Caco-2 (cell line): ENCODE data around the gene POLDIP3. TPM values are rescaled to one million over a fixed set of nuclear protein-coding genes. Genes with fewer than 3 reads are reported as not detected.
"Not testable (repeated sequence)": the region's sequence is repeated elsewhere in the genome, so short reads cannot be mapped to it uniquely, and the experiment has no call there.

ENCODE experiments used
- BruUV-seq: library from RNA; stranded (reverse); fragments of 400-500 nt; replicated peaks from 2 replicates; lab custom pipeline; 2021; lab: Mats Ljungman, UMichigan
- CTCF ChIA-PET: fragments of 300-600 bp; sonication (Branson Sonifier 250); formaldehyde crosslinking; loops from one replicate; lab custom pipeline; 2022; ENCODE audit warnings: antibody characterized with exemption; lab: Charles Lee
- POLR2A ChIA-PET: fragments of 300-600 bp; sonication (Branson Sonifier 250); formaldehyde crosslinking; loops from one replicate; lab custom pipeline; 2022; ENCODE audit warnings: antibody characterized with exemption; lab: Charles Lee
- DNase-seq, 2 experiments: peaks; one replicate each; pipeline versions ENCODE4 v3.0.0 to v3.0.0-alpha.2; 2020 to 2022
- H3K27me3 ChIP-seq: replicated peaks from 2 replicates; pipeline ENCODE4 v1.6.0; 2011; ENCODE audit warnings: low read length; ENCODE audit not compliant: control insufficient read depth, insufficient read depth
- H3K36me3 ChIP-seq: 2 replicates; pipeline ENCODE4 v1.5.1; 2011; ENCODE audit warnings: low read length; ENCODE audit not compliant: control insufficient read depth, insufficient read depth
- H3K4me1 ChIP-seq: fragments of 250-450 bp; sonication (Bioruptor Pico); 2 replicates; pipeline ENCODE4 v1.5.1; 2020; ENCODE audit warnings: mild to moderate bottlenecking
- H3K4me3 ChIP-seq: 2 replicates; pipeline ENCODE4 v1.5.1; 2011; ENCODE audit warnings: low read depth, mild to moderate bottlenecking, control low read depth, low read length
- H3K9me3 ChIP-seq: fragments of 250-450 bp; sonication (Bioruptor Pico); 2 replicates; pipeline ENCODE4 v1.5.1; 2020; ENCODE audit warnings: mild to moderate bottlenecking, moderate library complexity
- H3K27ac Mint-ChIP-seq: one replicate; pipeline ENCODE4 v1.8.0; 2022; ENCODE audit warnings: mixed read lengths; ENCODE audit not compliant: unreplicated experiment
- H3K27me3 Mint-ChIP-seq: one replicate; pipeline ENCODE4 v1.8.0; 2022; ENCODE audit warnings: mixed read lengths; ENCODE audit not compliant: insufficient read depth, unreplicated experiment
- H3K36me3 Mint-ChIP-seq: one replicate; pipeline ENCODE4 v1.8.0; 2022; ENCODE audit warnings: mild to moderate bottlenecking, mixed read lengths; ENCODE audit not compliant: insufficient read depth, unreplicated experiment
- H3K4me1 Mint-ChIP-seq: one replicate; pipeline ENCODE4 v1.8.0; 2022; ENCODE audit warnings: low read depth, mixed read lengths; ENCODE audit not compliant: unreplicated experiment
- H3K4me3 Mint-ChIP-seq: one replicate; pipeline ENCODE4 v1.8.0; 2022; ENCODE audit warnings: mild to moderate bottlenecking, moderate library complexity, mixed read lengths; ENCODE audit not compliant: unreplicated experiment
- H3K9me3 Mint-ChIP-seq: one replicate; pipeline ENCODE4 v1.8.0; 2022; ENCODE audit warnings: mixed read lengths; ENCODE audit not compliant: unreplicated experiment
- intact Hi-C: fragments of 100-400 bp; cut with micrococcal nuclease; formaldehyde crosslinking; loops from one replicate; pipeline ENCODE4 v1.10.0; 2022; ENCODE audit not compliant: unreplicated experiment
- total RNA-seq: library from RNA; stranded (reverse); gene quantifications from 2 replicates; pipeline ENCODE4 v1.2.3, GENCODE V29; 2022
- TF ChIP-seq, protein P1 (sequence below), 2 experiments: fragments of 200-600 bp in 1 of 2; IDR thresholded peaks; 1 replicate in 1 of 2; 2 replicates in 1 of 2; pipeline versions ENCODE4 v1.5.1 to v1.8.0; 2011 to 2022; ENCODE audit warnings: antibody characterized with exemption in 1 of 2, control low read depth in 1 of 2, inconsistent platforms in 1 of 2, low read depth in 1 of 2, low read length in 1 of 2, mild to moderate bottlenecking in 1 of 2, moderate library complexity in 1 of 2; ENCODE audit not compliant: insufficient read depth in 1 of 2, severe bottlenecking in 1 of 2, unreplicated experiment in 1 of 2

POLDIP3 gene
- total RNA-seq, 1 experiment from 2014 or later: 70.8 TPM

DNA sequence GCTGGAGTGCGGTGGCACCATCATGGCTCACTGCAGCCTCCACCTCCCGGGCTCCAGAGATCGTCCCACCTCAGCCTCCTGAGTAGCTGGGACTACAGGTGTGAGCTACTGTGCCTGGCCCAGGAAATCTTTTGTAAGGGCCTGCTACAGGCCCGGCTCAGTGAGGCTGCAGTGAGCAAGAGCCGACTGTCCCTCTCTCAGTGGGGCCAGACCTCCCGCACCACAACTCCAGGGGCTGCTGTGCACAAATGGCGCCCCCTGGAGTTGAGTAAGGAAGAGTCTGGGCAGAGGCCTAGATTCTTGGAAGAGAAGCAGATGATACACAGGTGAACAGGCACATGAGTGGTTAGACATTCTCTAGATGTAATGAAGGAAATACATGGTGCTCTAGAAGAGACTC is 53.9 kb downstream of the POLDIP3 start:
- BruUV-seq: no TSS peak
- H3K27ac Mint-ChIP-seq: no peak overlapping the region
- H3K27me3 Mint-ChIP-seq: no peaks in the 10 kb centered on the region
- no peak overlapping the region for H3K4me3 ChIP-seq
- H3K27me3 ChIP-seq: no peaks in the 10 kb centered on the region
- DNase-seq: no peak
- TF ChIP-seq, protein P1, sequence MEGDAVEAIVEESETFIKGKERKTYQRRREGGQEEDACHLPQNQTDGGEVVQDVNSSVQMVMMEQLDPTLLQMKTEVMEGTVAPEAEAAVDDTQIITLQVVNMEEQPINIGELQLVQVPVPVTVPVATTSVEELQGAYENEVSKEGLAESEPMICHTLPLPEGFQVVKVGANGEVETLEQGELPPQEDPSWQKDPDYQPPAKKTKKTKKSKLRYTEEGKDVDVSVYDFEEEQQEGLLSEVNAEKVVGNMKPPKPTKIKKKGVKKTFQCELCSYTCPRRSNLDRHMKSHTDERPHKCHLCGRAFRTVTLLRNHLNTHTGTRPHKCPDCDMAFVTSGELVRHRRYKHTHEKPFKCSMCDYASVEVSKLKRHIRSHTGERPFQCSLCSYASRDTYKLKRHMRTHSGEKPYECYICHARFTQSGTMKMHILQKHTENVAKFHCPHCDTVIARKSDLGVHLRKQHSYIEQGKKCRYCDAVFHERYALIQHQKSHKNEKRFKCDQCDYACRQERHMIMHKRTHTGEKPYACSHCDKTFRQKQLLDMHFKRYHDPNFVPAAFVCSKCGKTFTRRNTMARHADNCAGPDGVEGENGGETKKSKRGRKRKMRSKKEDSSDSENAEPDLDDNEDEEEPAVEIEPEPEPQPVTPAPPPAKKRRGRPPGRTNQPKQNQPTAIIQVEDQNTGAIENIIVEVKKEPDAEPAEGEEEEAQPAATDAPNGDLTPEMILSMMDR (IDR thresholded peaks at IDR 0.05; ENCODE audit: insufficient read depth in 1 of 2, low read depth in 1 of 2, low read length in 1 of 2, severe bottlenecking in 1 of 2, unreplicated experiment in 1 of 2): peak; percentile 39 to 44
- peaks cover 12% of the 10 kb centered on the region for H3K36me3 Mint-ChIP-seq
- H3K4me1 ChIP-seq: peaks cover 14% of the 10 kb centered on the region; the same call in 1 of the 2 replicates
- H3K36me3 ChIP-seq: no peaks in the 10 kb centered on the region
- H3K9me3 Mint-ChIP-seq: no peaks in the 10 kb centered on the region
- H3K4me1 Mint-ChIP-seq: peaks cover 16% of the 10 kb centered on the region
- H3K4me3 Mint-ChIP-seq: no peak overlapping the region
- ChIA-PET CTCF (interaction anchor here (0.5 to 1.3 kb wide), 3 partner anchors 11 to 128 kb away, joined by 3 to 5 read pairs (median 5); no protein-coding TSS in a partner anchor), POLR2A (no interaction called here)
- intact Hi-C loops: no loop called here
- no peaks in the 10 kb centered on the region for H3K9me3 ChIP-seq

DNA sequence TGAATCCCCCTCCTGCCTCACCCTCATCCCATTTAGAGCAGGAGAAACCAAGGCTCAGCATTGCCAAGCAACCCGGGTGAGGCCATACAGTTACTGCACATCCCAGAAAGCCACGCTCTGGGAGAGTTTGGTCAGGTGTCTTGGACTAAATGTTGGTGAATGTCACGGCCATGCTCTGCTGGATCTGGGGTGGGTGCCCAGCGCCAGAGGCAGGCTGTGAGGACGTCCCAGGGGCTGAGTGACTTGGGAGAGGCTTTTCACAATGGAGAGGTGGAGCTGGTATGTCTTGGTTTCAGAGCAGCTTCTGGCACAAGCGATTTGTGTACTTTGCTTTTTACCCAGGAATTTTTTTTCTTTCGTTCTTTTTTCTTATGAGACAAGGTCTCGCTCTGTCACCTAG is 54.3 kb downstream of the POLDIP3 start:
- no peak overlapping the region for H3K4me3 Mint-ChIP-seq
- TF ChIP-seq, protein P1 (IDR thresholded peaks at IDR 0.05; ENCODE audit: insufficient read depth in 1 of 2, low read depth in 1 of 2, low read length in 1 of 2, severe bottlenecking in 1 of 2, unreplicated experiment in 1 of 2): no peak
- H3K4me1 ChIP-seq: peaks cover 14% of the 10 kb centered on the region; the same call in 1 of the 2 replicates
- H3K36me3 ChIP-seq: no peaks in the 10 kb centered on the region
- no peak overlapping the region for H3K27ac Mint-ChIP-seq
- no peaks in the 10 kb centered on the region for H3K9me3 ChIP-seq
- POLR2A ChIA-PET: no interaction called here
- no peak overlapping the region for H3K4me3 ChIP-seq
- CTCF ChIA-PET: interaction anchor here (0.8 kb wide), 1 partner anchor 66 kb away, joined by 5 read pairs; no protein-coding TSS in a partner anchor
- intact Hi-C loops: no loop called here
- no peaks in the 10 kb centered on the region for H3K27me3 ChIP-seq
- DNase-seq: no peak
- H3K36me3 Mint-ChIP-seq: peaks cover 8% of the 10 kb centered on the region
- peaks cover 16% of the 10 kb centered on the region for H3K4me1 Mint-ChIP-seq
- BruUV-seq: no TSS peak
- no peaks in the 10 kb centered on the region for H3K27me3 Mint-ChIP-seq
- no peaks in the 10 kb centered on the region for H3K9me3 Mint-ChIP-seq

DNA sequence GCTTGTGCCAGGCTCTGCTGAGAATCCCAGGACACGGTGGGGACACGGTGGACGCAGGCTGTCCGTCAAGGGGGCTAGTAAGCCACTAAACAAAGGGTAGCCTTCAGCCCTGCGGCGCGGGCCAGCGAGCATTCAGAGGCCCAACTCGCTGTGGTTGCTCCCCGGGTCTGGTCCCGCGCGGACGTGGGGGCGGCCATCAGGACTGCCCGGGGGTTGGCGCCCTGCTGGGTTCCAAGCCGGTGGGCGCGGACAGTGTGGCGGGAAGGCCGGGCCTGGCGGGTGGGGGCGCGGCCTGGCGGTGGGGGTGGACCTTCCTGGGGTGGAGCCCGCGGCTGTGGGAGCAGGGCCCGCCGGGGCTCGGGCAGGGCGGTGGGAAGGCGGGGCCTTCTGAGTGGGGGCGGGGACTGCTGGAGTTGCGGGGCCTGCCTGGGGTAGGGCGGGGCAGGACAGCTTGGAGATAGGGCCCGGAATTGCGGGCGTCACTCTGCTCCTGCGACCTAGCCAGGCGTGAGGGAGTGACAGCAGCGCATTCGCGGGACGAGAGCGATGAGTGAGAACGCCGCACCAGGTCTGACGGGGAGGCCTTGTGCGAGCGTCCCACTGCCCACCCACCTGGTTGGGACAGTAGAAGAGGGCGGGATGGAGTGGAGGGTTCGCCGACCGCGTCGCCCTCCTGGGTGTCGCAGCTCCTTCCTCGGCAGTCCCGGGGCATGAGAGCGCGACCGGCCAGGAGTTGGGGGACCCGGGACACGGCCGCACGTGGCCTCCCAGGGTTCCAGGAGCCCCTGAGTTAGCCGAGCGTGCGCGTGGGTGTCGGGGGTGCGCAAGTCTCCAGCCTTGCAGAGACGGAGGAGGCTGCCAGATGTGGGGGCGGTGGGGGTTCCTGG is 61.0 kb downstream of the POLDIP3 start, which contains the start of gene SERHL2:
SERHL2 (plus strand) TSS at position 482 of the 887 bp plus-strand sequence; CDS start at position 547, 65 bp downstream.
- peak within 1 kb of the TSS; percentile 72 for H3K4me3 Mint-ChIP-seq
- CTCF ChIA-PET: no interaction called here
- DNase-seq: peak; percentile 89 to 91
- no peaks in the 10 kb centered on the region for H3K4me1 Mint-ChIP-seq
- intact Hi-C loops: no loop called here
- peak within 1 kb of the TSS; percentile 58 for H3K4me3 ChIP-seq
- POLR2A ChIA-PET: interaction anchor here (0.6 kb wide), 1 partner anchor 607 kb away, joined by 4 read pairs; no protein-coding TSS in a partner anchor
- peaks cover 7% of the 10 kb centered on the region; the same call in 1 of the 2 replicates for H3K4me1 ChIP-seq
- H3K27ac Mint-ChIP-seq: no peak within 1 kb of the TSS
- no peaks in the 10 kb centered on the region for H3K27me3 ChIP-seq
- no peaks in the 10 kb centered on the region for H3K9me3 Mint-ChIP-seq
- H3K27me3 Mint-ChIP-seq: no peaks in the 10 kb centered on the region
- no peaks in the 10 kb centered on the region for H3K9me3 ChIP-seq
- TF ChIP-seq, protein P1 (IDR thresholded peaks at IDR 0.05; ENCODE audit: insufficient read depth in 1 of 2, low read depth in 1 of 2, low read length in 1 of 2, severe bottlenecking in 1 of 2, unreplicated experiment in 1 of 2): no peak
- H3K36me3 ChIP-seq: no peaks in the 10 kb centered on the region
- no TSS peak for BruUV-seq
- H3K36me3 Mint-ChIP-seq: no peaks in the 10 kb centered on the region

DNA sequence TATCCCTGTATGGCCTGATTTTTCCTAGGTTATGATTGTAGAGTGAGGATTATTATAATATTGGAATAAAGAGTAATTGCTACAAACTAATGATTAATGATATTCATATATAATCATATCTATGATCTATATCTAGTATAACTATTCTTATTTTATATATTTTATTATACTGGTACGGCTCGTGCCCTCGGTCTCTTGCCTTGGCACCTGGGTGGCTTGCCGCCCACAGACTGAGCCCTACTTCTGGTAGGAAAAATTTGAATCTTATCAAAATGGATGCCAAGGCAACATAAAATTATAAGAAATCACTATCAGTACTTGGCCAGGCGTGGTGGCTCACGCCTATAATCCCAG is 62.4 kb downstream of the POLDIP3 start:
- H3K27ac Mint-ChIP-seq, CTCF ChIA-PET, H3K27me3 Mint-ChIP-seq: not testable (repeated sequence)

More for the DNA sequence above, 62.4 kb downstream of the POLDIP3 start:
- POLR2A ChIA-PET, H3K4me3 Mint-ChIP-seq, H3K27me3 ChIP-seq, DNase-seq, H3K9me3 Mint-ChIP-seq, H3K36me3 ChIP-seq, BruUV-seq, H3K36me3 Mint-ChIP-seq, H3K9me3 ChIP-seq, intact Hi-C loops, H3K4me3 ChIP-seq: not testable (repeated sequence)
- peaks cover 10% of the 10 kb centered on the region for H3K4me1 Mint-ChIP-seq
- peaks cover 16% of the 10 kb centered on the region; the same call in 1 of the 2 replicates for H3K4me1 ChIP-seq
